GM18951 (cell line): Measurements from ENCODE around the gene RND3.

Experiments used
- POLR2A ChIP-seq: IDR thresholded peaks from 4 replicates; pipeline ENCODE4 v1.6.1; 2011; ENCODE audit warnings: mild to moderate bottlenecking; ENCODE audit not compliant: insufficient read length, insufficient read depth; ENCODE audit errors: extremely low read depth
- in situ Hi-C: fragments of 300-500 bp; cut with MboI; formaldehyde crosslinking; loops from one replicate; pipeline ENCODE4 v1.12.0; 2022; ENCODE audit warnings: low sequenced_read_pairs, mixed read lengths, inconsistent platforms; ENCODE audit not compliant: unreplicated experiment

The RND3 gene

DNA sequence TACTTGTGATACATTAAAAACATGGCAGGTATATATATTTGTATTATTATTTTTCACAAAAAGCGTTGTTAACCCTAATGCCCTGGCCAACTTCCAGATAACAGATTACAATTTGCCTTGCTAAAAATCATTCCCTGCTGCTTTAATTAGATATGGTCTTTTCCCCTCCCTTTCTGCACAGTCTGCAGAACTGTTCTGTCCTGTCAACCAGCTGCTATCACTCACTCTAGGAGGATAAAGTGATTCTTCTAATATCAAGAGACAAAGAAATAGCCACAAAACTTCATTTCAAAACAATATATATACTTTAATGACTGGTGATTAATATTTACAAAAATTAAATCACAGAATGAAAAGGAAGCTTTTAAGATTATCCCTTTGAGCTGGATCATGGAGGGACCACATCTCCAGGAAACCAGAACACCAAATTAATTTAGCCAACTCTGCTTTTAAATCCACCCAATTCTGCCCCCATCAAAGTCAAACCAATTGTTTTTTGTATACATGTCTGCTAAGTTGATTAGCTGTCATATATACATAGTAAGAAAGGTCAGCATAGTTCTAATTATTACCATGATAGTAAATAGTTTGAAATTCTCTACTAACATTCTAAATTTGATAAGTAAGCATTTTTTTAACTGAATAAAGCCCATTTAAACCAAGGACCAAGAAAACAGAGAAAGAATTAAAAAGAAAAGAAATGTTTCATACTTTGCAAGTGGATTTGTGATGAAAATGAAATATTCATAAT, 55.7 kb downstream of the RND3 start:
- no peak for TF ChIP-seq POLR2A
- in situ Hi-C loops, result no loop called here

DNA sequence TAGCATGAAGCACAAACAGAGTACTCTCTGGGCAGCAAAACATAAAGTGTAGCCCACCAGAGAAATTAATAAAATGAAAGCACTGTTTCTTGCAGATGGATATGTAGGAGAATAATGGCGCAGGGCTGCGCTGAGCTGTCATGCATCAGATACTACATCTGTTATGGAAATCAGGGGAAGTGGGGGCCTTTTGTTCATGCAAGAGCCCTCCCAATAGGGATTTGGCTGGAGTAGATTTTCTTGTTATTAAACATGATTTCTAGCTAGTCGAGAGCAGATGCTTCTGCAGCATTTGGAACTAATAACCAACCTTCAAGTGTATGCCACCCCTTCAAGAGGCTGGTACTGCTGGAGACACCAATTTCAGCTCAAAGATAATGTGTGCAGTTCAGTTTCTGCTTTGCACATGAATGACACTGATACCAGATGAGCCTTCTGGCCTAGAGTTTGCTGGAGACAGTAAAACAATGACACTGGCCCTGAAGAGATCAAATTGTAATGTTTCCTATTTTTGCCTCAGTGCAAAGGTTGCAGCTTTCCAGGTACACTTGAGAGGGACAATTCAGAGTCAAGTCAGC, 58.0 kb downstream of the RND3 start:
- TF ChIP-seq POLR2A, result no peak
- in situ Hi-C loops, result no loop called here

DNA sequence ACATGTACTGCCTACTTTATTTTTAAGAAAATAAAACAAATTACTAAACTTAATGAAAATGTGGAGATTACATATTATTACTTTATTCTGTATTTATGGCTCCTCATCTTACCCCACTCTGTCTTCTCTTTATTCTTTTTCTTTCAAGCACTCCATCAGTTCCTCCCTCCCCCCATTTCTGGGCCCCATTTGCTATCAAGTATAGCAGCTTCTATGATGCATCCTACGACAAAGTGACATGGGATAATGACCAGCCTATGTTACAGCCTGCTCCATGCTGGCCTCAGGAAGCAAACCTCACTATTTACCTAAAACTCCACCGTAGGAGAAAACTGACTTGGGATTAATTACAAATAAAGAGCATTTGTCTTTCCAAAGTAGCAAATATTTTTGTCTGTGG, 58.8 kb downstream of the RND3 start:
- no peak for TF ChIP-seq POLR2A
- in situ Hi-C loops, result no loop called here

DNA sequence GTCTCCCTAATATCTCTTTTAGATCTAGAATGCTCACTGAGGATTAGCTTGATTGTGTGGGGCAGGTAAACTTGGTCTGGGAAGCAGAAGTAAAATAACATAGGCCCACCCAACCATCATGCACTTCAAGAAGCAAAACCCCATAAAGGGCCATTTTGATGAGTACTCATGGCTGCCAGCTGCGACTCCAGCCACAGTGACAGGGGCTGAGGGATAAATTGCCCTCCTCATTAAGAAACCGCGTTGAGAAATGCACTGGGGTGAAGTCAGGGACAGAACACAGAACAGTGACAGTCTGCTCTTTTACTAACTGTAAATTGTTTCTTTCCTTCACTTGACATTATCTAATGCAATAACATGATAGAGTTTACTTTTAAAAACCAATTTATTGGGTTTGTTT, 60.2 kb downstream of the RND3 start:
- TF ChIP-seq POLR2A, result no peak
- in situ Hi-C loops, result no loop called here

DNA sequence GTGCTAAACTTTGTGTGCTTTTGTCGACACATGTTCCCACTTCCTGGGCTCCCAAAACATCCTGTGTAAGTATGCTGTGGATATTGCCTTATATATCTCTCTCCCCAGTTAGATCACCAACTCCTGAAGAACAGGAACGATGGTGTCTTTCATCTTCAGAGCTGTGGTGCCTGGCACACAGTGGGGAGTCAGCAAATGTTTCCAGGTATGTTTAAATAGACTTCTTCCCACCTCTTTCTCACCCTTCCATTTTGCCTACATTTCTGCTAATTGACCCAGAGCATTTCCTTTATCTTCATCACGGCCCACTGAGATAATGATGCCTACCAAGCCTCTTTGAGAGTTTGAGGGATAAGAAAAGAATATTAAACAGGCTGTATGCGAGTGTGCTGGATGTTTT, 60.7 kb downstream of the RND3 start:
- in situ Hi-C loops, result no loop called here
- TF ChIP-seq POLR2A, result no peak

DNA sequence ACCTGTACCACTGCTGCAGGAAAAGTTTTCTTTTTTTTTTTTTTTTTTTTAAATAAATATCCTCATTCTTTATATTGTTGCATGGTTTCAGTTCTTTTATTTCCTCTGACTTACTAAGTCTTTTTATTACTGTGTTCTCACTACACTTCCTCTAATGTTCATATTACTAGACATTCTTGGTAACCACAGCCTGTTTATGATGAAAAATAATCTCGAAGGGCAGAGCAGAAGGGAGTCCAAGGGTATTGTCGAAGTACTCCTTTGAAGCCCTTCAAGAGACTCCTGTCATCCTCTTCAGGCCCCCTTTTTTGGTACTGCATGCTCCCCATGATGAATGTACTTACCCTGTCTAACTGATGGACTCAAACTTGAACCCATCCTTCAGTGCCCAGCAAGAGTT, 61.2 kb downstream of the RND3 start:
- in situ Hi-C loops, result no loop called here
- TF ChIP-seq POLR2A, result no peak

DNA sequence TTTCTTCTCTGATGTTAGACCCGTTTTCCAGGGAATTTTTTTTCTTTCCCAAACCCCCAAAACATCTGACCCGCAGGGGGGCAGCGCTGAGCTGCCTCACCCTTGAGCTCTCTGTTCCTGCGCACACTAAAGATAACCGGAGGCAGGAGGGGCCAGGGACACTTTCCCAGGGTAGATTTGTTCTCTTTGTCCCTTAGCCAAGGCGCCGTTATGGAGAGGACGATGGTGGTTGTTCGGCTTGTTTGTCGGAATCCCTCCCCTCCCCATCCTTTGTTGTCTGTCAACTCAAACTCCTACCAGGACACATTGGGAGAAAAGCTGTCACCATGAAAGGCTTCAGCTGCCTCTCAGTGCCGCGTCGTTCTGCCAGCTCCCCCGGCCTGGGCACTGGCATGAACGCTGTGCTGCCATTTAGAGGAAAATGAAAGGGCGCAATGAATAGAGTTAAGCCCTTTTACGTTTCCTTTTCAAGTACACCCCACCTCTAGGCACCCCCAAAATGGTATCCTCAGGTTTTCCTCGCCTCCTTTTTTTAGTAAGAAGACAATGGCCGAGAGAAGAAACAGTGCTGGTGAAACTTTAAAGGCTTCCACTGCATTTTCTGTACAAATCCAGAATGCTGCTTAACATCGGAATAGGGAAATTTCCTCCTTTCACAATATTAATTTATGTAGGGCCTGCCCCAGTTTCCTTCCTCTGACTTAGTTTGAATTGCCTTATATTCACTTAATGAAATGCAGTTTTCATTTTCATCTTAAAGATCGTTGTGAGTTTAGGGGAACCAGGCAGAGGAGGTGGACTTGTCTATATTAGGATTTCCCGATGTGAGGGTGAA, 62.1 kb downstream of the RND3 start:
- no peak for TF ChIP-seq POLR2A
- in situ Hi-C loops, result no loop called here

DNA sequence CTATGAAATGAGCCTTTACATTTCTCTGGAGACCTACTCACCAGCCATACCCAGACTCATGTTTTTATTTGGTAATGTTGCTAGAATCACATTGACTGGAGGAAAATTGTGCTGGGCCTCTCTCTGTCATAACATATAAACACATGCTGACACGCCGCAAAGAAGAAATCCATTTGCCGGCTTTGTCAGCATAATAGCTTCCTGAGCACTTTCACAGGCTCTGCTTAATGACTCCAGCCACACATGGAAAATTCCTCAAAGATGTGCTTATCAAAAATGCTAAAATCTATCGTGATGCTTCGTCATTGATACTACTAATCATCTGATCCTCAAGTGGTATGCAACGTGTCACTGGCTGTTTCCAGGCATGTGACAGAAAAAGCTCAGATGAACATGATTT, 63.1 kb downstream of the RND3 start:
- TF ChIP-seq POLR2A, result no peak
- in situ Hi-C loops, result no loop called here

DNA sequence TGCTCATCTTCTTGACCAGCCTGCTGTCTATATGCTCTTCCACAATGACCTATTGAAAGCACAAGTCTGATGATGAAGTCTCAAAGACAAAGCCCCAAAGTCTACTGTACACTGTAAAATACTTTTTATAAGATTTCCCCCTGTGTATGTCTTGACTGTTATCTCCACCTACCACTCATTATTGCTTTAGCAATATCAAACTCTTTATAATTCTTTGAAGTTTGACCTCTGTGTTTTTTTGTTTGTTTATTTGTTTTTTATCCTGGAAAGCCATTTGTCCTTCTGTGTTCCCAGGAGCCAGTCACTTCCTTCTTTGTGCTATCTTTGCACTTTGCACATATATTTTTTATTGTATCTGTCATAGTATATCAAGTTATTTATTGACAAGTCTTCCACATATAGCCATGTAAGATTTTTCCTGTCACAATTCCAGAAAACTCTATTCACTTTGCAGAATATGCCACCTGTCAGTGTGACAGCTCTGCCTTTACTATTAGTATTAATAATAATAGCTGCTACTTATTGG, 66.3 kb downstream of the RND3 start:
- no peak for TF ChIP-seq POLR2A
- in situ Hi-C loops, result no loop called here

DNA sequence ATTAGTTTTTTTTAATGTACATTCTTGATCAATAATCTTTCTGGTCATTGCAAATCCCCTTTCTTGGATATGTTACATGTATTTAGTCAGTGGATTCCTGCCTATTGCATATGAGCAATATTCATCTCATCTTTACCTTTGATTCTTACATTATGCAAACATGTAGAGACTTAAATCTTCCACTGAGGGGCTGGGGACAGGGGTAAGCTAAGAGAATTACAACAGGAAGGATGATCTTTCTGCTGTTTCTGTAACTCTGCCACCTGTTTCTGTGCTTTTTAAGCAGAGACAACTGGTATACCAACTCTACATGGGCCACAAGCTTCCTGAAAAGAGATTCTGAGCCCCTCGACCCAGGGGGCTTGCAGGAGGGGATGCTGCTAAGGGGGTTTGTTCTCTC, 68.6 kb downstream of the RND3 start:
- in situ Hi-C loops, result no loop called here
- no peak for TF ChIP-seq POLR2A
